Thoracic aorta (tissue), 2 donors: Measurements from ENCODE around the gene HOXC9. TPM values are rescaled to one million over a fixed set of nuclear protein-coding genes. Genes with fewer than 3 reads are reported as not detected.

Source experiments
- ATAC-seq: fragments of 150-250 bp; one replicate; pipeline ENCODE4 v1.8.0; 2017; ENCODE audit warnings: low read depth; ENCODE audit not compliant: insufficient number of reproducible peaks, low FRiP score
- DNase-seq: peaks from one replicate; pipeline ENCODE4 v3.0.0-alpha.2; 2020; ENCODE audit warnings: low spot score
- H3K27ac ChIP-seq, 2 donors: fragments of 200-600 bp; sonication (generic); 1 replicate in 1 of 2; 2 replicates in 1 of 2; pipeline ENCODE4 v1.5.1; 2016; ENCODE audit warnings: mild to moderate bottlenecking in 2 of 2, moderate library complexity in 2 of 2
- H3K27me3 ChIP-seq: fragments of 200-600 bp; sonication (generic); replicated peaks from 2 replicates; pipeline ENCODE4 v1.6.0; 2016; ENCODE audit warnings: mild to moderate bottlenecking; ENCODE audit not compliant: insufficient read depth
- H3K36me3 ChIP-seq: fragments of 200-600 bp; sonication (generic); one replicate; pipeline ENCODE4 v1.5.1; 2016
- H3K4me1 ChIP-seq, 2 donors: fragments of 200-600 bp; sonication (generic); 1 replicate in 1 of 2; 2 replicates in 1 of 2; pipeline versions ENCODE4 v1.5.1 to v1.6.0; 2016; ENCODE audit warnings: low read depth in 2 of 2, mild to moderate bottlenecking in 1 of 2; ENCODE audit not compliant: control insufficient read depth in 1 of 2
- H3K4me3 ChIP-seq: fragments of 200-600 bp; sonication (generic); 2 replicates; pipeline ENCODE4 v1.5.1; 2016; ENCODE audit warnings: mild to moderate bottlenecking
- H3K9me3 ChIP-seq: fragments of 200-600 bp; sonication (generic); 2 replicates; pipeline ENCODE4 v1.5.1; 2016
- CTCF ChIP-seq: fragments of 200-600 bp; sonication (generic); IDR thresholded peaks from one replicate; pipeline ENCODE4 v1.5.1; 2019; ENCODE audit warnings: antibody characterized with exemption
- total RNA-seq, 2 donors: library from RNA; depleted of rRNA; stranded (reverse); fragments of >200 nt; gene quantifications; one replicate each; pipeline versions ENCODE4 v1.1.0 to v1.2.3, GENCODE V29; 2016

The HOXC9 gene
- total RNA-seq, 2 donors from 2014 or later: not detected

GRCh38 chr12:54048406-54049093, 48.6 kb downstream of the HOXC9 start:
- no peak for TF ChIP-seq CTCF
- no peak overlapping the region for H3K4me3 ChIP-seq
- H3K27ac ChIP-seq: no peak overlapping the region
- DNase-seq (no peak), ATAC-seq (no peak)
- H3K36me3 ChIP-seq: no peaks in the 10 kb centered on the region
- H3K9me3 ChIP-seq: no peaks in the 10 kb centered on the region
- peaks cover 0 to 11% of the 10 kb centered on the region in 2 donors for H3K4me1 ChIP-seq
- no peaks in the 10 kb centered on the region for H3K27me3 ChIP-seq

- peaks cover 0 to 11% of the 10 kb centered on the region in 2 donors for H3K4me1 ChIP-seq
- DNase-seq (no peak), ATAC-seq (no peak)
- H3K27me3 ChIP-seq: no peaks in the 10 kb centered on the region
- no peaks in the 10 kb centered on the region for H3K9me3 ChIP-seq
- no peak overlapping the region for H3K4me3 ChIP-seq
- no peak for TF ChIP-seq CTCF
- H3K36me3 ChIP-seq: no peaks in the 10 kb centered on the region
- no peak overlapping the region for H3K27ac ChIP-seq
These were observed 49.1 kb downstream of the HOXC9 start for GRCh38 chr12:54049108-54049507.

GRCh38 chr12:54050482-54050810, 50.5 kb downstream of the HOXC9 start:
- no peak for ATAC-seq
- Histone ChIP-seq H3K4me1 (peaks cover 7 to 18% of the 10 kb centered on the region in 2 donors), H3K27ac (no peak overlapping the region)

GRCh38 chr12:54051026-54051842, 51.3 kb downstream of the HOXC9 start:
- Histone ChIP-seq H3K27me3 (no peaks in the 10 kb centered on the region), H3K9me3 (no peaks in the 10 kb centered on the region), H3K4me1 (peaks cover 7 to 18% of the 10 kb centered on the region in 2 donors), H3K36me3 (no peaks in the 10 kb centered on the region), H3K27ac (no peak overlapping the region), H3K4me3 (no peak overlapping the region)
- TF ChIP-seq CTCF: no peak
- no peak for ATAC-seq
- no peak for DNase-seq

More at GRCh38 chr12:54050482-54050810, 50.5 kb downstream of the HOXC9 start:
- Histone ChIP-seq H3K27me3 (no peaks in the 10 kb centered on the region), H3K4me3 (no peak overlapping the region), H3K36me3 (no peaks in the 10 kb centered on the region), H3K9me3 (no peaks in the 10 kb centered on the region)
- DNase-seq: no peak
- no peak for TF ChIP-seq CTCF

- no peaks in the 10 kb centered on the region for H3K9me3 ChIP-seq
- no peaks in the 10 kb centered on the region for H3K36me3 ChIP-seq
- H3K27me3 ChIP-seq: no peaks in the 10 kb centered on the region
- no peak overlapping the region for H3K27ac ChIP-seq
- DNase-seq: no peak
- no peak overlapping the region for H3K4me3 ChIP-seq
- TF ChIP-seq CTCF: no peak
- H3K4me1 ChIP-seq: peaks cover 7 to 18% of the 10 kb centered on the region in 2 donors
- ATAC-seq: no peak
These were observed 52.0 kb downstream of the HOXC9 start for GRCh38 chr12:54051874-54052437.
